Measurements from ENCODE around the gene PWP1.

The PWP1 gene

DNA sequence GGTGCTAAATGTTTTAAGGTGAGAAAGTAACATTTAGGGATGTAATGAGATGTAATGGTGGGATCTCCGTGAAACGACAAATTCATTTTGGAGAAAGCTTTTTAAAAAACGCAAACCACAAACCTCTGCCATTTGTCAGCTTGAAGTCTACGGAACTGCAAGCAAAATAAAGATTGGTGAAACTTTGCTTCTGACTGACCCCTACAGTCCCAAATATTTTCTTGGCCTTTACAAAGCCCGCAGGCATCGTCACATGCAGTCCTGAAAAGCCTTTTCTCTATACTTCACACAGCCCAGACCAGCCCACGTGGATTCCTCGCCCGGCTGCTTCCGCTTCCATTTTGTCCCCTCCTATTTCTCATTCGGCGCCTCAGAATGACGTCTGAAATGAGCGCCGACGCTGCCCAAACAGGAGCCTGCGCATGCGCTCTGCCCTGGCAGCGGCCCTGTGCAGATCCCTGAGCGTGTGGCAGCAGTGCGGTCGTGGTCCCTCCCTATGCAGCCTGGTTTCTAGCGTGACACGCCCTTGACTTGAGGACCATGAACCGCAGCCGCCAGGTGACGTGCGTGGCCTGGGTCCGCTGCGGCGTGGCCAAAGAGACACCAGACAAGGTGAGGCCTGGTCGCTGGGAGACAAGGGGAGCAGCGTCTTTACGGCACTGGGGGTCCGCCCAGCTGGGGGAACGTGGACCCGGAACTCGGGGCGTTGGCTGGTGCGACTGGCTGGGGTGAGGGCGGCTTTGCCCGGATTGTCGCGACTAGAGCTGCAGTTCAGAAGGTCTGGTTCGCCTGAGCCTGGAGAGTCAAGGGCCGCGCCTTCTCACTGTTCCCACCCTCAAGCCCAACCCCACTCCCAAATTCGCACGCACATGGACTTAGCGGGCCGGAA is at the start of gene PWP1:
PWP1 (plus strand) TSS at position 440 of the 889 bp plus-strand sequence; CDS start at position 541, 101 bp downstream.
- peak; percentile 94 for DNase-seq (ENCODE audit: low spot score)

GRCh38 chr12:107641154-107641553 is 44.4 kb upstream of the PWP1 start:
- no peak for DNase-seq (ENCODE audit: low spot score)

- no peak for DNase-seq (ENCODE audit: low spot score)
Measured at GRCh38 chr12:107642240-107642639, 43.4 kb upstream of the PWP1 start.

DNA sequence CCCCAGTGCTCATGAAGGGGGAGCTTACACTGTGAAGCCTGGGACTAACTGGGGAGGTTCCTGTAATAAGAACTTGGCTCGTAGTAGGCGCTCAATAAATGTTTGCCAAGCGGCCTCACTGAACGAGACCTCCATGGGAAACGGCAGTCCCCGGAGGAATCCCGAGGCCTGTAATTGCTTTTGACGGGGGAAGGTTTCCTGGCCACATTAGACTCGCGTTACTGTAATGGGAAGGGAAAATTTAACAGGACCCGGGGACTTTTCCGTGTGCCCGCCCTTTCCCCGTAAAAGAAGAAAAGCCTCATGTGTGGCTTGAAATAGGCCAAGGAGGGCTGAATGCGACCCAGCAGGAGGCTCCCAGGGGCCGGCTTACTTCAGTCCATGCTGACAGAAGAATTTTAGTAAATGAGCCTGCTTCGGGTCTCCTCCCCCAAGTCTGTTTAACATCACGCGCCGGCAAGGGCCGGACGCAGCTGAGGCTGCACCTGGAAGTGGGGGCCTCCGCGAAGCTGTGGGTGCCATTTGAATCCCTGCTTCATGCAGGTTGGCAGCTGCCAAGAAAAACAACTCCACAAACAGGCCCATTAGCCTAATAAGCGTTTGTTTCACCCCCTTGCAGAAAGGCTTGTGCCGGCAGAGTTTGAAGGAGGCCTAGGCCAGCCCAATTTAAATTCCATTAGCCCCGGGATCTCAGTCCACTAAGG is 39.8 kb upstream of the PWP1 start:
- peak; percentile 23 for DNase-seq (ENCODE audit: low spot score)

GRCh38 chr12:107646436-107646835 is 39.2 kb upstream of the PWP1 start:
- no peak for DNase-seq (ENCODE audit: low spot score)

GRCh38 chr12:107649661-107650061 is 35.9 kb upstream of the PWP1 start:
- no peak for DNase-seq (ENCODE audit: low spot score)

DNA sequence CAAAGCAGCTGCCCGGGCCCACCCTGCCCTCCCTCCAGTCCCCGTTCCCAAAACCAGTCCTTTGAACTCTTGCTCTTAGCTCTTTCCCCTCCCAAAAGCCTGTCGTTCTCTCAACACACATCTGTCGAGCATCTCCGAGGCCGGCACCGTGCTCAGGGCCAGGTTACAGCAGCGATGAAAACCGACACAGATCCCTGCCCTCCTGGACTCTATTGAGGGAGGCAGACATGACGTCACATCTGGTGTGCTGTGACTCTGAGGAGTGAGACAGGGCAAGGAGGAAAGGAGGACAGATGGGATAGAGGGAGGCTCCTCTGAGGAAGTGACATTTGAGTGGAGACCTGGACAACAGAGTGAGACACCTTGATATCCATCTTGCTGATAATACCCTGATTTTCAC is 34.6 kb upstream of the PWP1 start:
- DNase-seq (ENCODE audit: low spot score), result no peak

GRCh38 chr12:107651571-107652449 is 33.8 kb upstream of the PWP1 start:
- DNase-seq (ENCODE audit: low spot score), result no peak

GRCh38 chr12:107653519-107653918 is 32.1 kb upstream of the PWP1 start:
- DNase-seq (ENCODE audit: low spot score), result no peak

GRCh38 chr12:107654873-107655272 is 30.7 kb upstream of the PWP1 start:
- DNase-seq (ENCODE audit: low spot score), result no peak

DNA sequence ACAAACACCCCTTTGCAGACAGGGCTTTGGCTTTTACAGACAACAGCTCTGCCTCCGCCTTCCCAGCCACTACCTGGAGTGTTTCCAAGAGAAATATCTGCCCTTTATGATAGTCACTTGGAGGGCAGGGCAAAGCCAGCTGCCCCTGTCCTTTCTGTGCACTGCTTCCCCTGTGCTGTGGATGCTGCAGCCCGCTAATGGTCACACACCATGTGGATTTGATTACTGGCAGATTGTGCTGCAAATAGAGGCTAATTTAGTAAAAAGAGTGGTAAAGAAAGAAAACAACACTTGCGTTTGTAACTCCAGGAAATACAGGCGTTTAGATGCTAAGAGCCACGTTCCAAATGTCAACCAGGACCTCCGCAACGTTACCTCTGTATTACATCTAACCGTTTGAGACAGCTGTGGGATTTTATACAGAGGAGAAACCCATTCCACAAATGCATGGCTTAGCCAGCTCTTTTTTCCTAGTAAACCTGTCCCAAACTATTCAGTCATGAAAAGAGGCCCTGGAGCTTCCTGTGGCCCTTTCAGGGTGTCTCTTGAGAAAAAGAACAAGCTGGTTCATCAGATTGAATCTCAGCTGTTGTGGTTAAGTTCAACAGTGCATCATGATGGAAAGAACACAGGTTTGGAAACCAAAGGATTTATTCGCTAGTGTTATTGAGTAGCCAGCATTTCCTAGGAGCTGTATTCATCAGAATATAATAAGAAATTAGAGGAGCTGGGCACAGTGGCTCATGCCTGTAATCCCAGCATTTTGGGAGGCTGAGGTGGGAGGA is 30.1 kb upstream of the PWP1 start:
- DNase-seq (ENCODE audit: low spot score), result no peak

- no peak for DNase-seq (ENCODE audit: low spot score)
Measured at GRCh38 chr12:107656302-107656701, 29.3 kb upstream of the PWP1 start.

GRCh38 chr12:107657133-107657532 is 28.5 kb upstream of the PWP1 start:
- DNase-seq (ENCODE audit: low spot score), result no peak

DNA sequence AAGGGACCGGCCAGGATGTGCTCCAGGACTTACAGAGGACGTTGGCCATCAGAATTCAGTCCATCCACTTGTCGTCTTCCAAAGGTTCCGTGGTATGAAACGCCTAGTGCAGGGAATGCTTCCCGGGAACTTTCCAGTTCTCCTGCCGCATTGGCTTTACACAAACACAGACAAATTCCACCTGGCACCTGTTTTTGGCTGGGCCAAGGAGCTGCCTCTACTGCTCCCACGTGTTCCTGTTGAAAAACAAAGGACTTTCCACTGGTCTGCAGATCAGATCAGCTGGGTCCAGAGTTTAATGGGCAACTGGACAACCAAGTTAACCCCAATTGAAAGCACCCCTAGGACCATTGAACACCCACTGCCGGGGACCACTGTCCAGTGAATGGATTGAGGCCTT is 28.0 kb upstream of the PWP1 start:
- DNase-seq (ENCODE audit: low spot score), result no peak

- no peak for DNase-seq (ENCODE audit: low spot score)
Measured at GRCh38 chr12:107660235-107660634, 25.4 kb upstream of the PWP1 start.

DNA sequence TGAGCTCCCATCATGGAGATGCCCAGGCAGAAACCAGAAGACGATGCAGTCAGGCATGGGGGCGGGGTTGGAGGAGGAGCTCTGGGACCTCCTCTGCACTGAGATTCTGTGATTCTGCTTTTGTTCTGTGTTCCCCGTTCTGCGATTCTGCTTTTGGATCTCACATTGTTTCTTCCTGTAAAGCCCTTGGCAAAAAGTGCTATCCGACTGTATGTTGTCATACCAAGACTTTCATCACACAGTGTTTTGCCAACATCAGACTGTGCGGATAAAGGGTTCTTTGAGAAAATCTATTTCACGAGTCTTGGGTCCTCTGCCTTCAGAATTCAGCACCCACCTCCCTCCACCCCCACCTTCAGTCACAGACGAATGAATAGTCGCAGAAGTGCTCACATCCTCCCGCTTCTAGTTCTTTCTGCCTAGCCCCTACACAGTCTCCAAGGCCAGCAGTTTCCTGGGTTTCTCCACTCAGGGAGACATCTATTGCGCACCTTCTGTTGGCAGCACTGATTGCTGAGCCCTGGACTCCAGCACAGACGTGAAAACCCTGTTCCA is 24.7 kb upstream of the PWP1 start:
- no peak for DNase-seq (ENCODE audit: low spot score)

DNA sequence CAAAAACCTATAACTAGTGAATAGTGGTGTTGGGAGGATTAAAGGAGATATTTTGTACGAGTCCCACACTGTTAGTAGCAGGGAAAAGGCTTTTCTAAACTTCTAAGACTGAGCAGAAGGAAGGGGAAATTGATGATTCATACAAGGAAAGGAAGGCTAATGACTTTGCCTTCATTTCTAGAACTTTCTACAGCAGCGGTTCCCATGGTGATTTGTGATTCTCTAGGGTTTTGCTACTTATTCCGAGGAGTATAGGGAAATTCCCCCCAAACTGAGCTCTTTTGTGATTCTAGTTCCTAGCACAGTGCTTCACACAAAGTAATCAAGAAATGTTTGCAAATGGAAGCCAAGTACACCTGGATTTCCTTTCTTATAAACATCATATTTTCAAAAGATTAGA is 23.8 kb upstream of the PWP1 start:
- no peak for DNase-seq (ENCODE audit: low spot score)

GRCh38 chr12:107662484-107662883 is 23.1 kb upstream of the PWP1 start:
- no peak for DNase-seq (ENCODE audit: low spot score)

DNA sequence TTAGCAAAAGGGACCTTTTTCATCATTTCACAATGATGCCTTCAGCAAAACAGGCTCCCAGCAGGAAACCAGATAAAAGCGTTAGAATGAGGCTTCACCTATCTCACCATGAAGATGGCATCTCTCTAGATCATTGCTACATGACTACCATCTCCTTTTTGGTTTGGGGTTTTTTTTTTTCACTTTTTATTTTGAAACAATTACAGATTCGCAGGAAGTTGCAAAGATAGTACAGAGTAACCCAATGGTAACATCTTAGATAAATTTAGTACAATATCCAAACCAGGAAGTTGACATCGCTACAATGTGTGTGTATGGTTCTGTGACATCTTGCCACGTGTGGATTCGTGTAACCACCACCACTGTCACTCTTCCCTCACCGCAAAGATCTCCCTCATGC is 22.3 kb upstream of the PWP1 start:
- DNase-seq (ENCODE audit: low spot score), result no peak

DNA sequence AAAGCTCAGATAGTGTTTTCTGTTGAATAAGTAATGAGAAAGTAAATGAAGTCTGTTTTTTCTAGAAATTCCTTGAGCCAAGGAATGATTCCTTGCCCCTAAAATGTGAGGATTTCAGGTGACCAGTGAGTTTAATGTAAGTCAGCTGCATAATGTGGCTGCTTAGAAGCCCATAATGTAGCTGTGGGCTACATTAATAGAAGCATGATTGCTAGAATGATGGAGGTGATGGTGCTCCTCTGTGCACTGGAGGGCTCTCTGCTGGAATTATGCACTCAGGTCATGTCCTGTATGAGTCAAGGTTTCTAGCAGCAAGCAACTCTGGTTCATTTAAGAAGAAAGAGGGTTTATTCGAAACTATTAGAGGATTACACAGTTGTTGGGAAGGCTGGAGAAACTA is 19.6 kb upstream of the PWP1 start:
- DNase-seq (ENCODE audit: low spot score), result no peak

GRCh38 chr12:107667464-107667863 is 18.1 kb upstream of the PWP1 start:
- DNase-seq (ENCODE audit: low spot score), result no peak

Measured in Ammon's horn (tissue), 1 donor.